ENCODE results near the gene NT5DC1. TPM values are rescaled to one million over a fixed set of nuclear protein-coding genes. Genes with fewer than 3 reads are reported as not detected.

NT5DC1 gene
- total RNA-seq, 1 experiment from 2014 or later: 63.7 TPM

DNA sequence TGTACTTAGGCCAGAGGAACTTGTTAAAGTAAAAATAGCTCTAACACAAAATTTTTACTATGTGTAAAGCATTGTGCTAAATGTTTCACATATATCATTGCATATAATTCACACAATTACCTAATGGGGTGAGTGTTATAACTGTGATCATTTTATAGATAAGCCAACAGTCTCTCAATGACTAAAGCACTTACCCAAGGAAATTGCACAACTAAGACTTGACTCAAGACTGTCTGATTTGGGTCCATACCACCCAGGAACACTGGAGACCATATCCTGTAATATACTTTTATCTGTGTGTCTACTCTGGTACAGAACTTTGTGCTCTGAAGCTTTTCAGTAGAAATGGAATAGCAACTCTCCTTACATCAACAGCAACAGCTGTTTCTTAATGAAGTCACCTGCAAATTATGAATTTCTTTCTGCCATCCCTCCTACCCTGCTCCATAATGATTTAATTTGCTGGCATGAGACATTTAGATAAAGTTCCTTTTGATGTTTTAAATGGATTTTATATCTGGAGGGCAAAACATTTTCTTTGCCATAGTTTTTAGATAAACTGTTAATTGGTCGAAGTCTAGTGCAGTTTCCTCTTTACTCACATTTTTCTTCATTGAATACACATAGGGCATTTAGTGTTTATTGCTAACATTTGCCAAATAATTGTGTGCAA lies 105.7 kb downstream of the NT5DC1 start:
- Histone ChIP-seq H3K4me3 (replicated peaks in 1 of 2; ENCODE audit: low read depth in 1 of 2, low read length in 2 of 2) (no peak overlapping the region), H3K4me1 (ENCODE audit: control insufficient read depth in 1 of 2, insufficient read depth in 2 of 2, low read length in 2 of 2) (peaks cover 9 to 10% of the 10 kb centered on the region in 2 experiments; a peak in 3 of 4 replicates), H3K27me3 (ENCODE audit: insufficient read depth, low read length) (no peaks in the 10 kb centered on the region), H3K9ac (ENCODE audit: low read length) (no peak overlapping the region), H3K36me3 (ENCODE audit: control insufficient read depth in 1 of 2, insufficient read depth in 2 of 2, low read length in 2 of 2) (no peaks in the 10 kb centered on the region), H3K9me2 (ENCODE audit: insufficient read depth) (no peaks in the 10 kb centered on the region), H2AFZ (ENCODE audit: low read depth, low read length, poor library complexity, severe bottlenecking) (no peak overlapping the region), H3K9me3 (ENCODE audit: control insufficient read depth in 1 of 2, insufficient read depth in 1 of 2, low read depth in 1 of 2, low read length in 2 of 2) (no peaks in the 10 kb centered on the region), H3K27ac (ENCODE audit: low read depth, low read length) (no peak overlapping the region), H3K4me2 (ENCODE audit: low read length) (no peak overlapping the region), H4K20me1 (ENCODE audit: insufficient read depth) (no peaks in the 10 kb centered on the region; the same call in 1 of the 2 replicates), H3K79me2 (ENCODE audit: insufficient read depth, low read length) (no peaks in the 10 kb centered on the region)
- BruUV-seq (replicated peaks): no TSS peak
- intact Hi-C loops (cut with micrococcal nuclease): no loop called here
- RAD21 ChIA-PET (ENCODE audit: low non-redundant PET in 1 of 2, low total read pairs in 2 of 2, uncharacterized antibody in 2 of 2, unreplicated experiment in 2 of 2): no interaction called here
- DNase-seq (ENCODE audit: low read depth, low spot score) (no peak), ATAC-seq (no peak)
- POLR2A ChIA-PET: no interaction called here
- CTCF ChIA-PET: interaction anchor here (2.4 kb wide), 1 partner anchor 11 kb away, joined by 12 read pairs; no protein-coding TSS in a partner anchor
- TF ChIP-seq SRF (IDR thresholded peaks at IDR 0.05; ENCODE audit: low read depth): no peak
- TF ChIP-seq EGR1 (IDR thresholded peaks at IDR 0.05; ENCODE audit: low read depth): no peak
- TF ChIP-seq TCF7L2 (IDR thresholded peaks at IDR 0.05; ENCODE audit: borderline replicate concordance, extremely low read depth, insufficient read depth, insufficient read length): no peak
- TF ChIP-seq POLR2A (IDR thresholded peaks at IDR 0.05; ENCODE audit: borderline replicate concordance, extremely low read depth, insufficient read depth, insufficient read length): no peak
- TF ChIP-seq CBX3 (IDR thresholded peaks at IDR 0.05; ENCODE audit: low read depth): no peak
- no peak for TF ChIP-seq CEBPB (IDR thresholded peaks at IDR 0.05; ENCODE audit: low read depth)
- no peak for TF ChIP-seq ZFX (IDR thresholded peaks at IDR 0.05)
- no peak for TF ChIP-seq ELF1 (IDR thresholded peaks at IDR 0.05; ENCODE audit: borderline replicate concordance, low read depth)

DNA sequence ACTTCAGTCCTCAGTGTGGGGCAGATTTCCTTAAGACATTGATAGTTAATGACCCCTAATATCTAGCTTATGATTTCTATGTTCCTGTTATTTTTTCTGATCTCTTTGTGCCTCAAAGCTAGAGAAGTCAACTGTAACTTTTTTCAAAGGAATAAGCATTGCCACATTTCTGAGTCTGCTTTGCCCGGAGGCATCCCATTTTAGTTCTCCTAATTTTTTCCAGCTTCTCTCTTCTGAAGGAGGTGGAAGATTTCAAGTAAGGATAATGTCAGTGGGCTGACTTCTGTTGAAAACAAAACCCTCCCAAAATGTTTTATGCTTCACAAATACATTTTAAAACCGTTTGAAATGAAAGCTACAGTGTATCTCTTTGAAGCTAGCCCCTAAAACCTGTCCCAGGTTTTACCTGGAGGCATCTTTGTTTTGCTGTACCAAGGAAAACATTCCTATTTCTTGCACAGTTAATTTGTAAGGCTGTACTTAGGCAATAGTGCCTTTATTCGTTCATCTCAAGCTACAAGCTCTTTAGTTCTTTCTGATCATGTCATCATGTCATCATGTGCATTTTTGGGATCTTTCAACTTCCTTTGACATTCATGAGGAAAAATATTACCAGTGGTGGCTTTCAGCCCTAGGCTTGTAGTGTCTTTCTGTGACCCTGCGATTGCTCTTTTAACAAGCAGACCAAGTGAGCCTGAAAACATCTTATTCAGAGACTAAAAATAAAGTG lies 107.6 kb downstream of the NT5DC1 start:
- POLR2A ChIA-PET: no interaction called here
- H4K20me1 ChIP-seq (ENCODE audit: insufficient read depth): no peaks in the 10 kb centered on the region; the same call in 1 of the 2 replicates
- H3K9ac ChIP-seq (ENCODE audit: low read length): no peak overlapping the region
- no peaks in the 10 kb centered on the region for H3K27me3 ChIP-seq (ENCODE audit: insufficient read depth, low read length)
- intact Hi-C loops (cut with micrococcal nuclease): no loop called here
- no TSS peak for BruUV-seq (replicated peaks)
- H2AFZ ChIP-seq (ENCODE audit: low read depth, low read length, poor library complexity, severe bottlenecking): no peak overlapping the region
- DNase-seq (ENCODE audit: low read depth, low spot score) (no peak), ATAC-seq (no peak)
- no peaks in the 10 kb centered on the region for H3K79me2 ChIP-seq (ENCODE audit: insufficient read depth, low read length)
- H3K4me1 ChIP-seq (ENCODE audit: control insufficient read depth in 1 of 2, insufficient read depth in 2 of 2, low read length in 2 of 2): peaks cover 9 to 10% of the 10 kb centered on the region in 2 experiments; a peak in 3 of 4 replicates
- H3K27ac ChIP-seq (ENCODE audit: low read depth, low read length): no peak overlapping the region
- H3K9me3 ChIP-seq (ENCODE audit: control insufficient read depth in 1 of 2, insufficient read depth in 1 of 2, low read depth in 1 of 2, low read length in 2 of 2): no peaks in the 10 kb centered on the region
- TF ChIP-seq ZNF274 (IDR thresholded peaks at IDR 0.05; ENCODE audit: low read depth, low read length) (no peak), POLR2AphosphoS5 (IDR thresholded peaks at IDR 0.05; ENCODE audit: low read depth, low read length) (no peak), EGR1 (IDR thresholded peaks at IDR 0.05; ENCODE audit: low read depth) (no peak), JUND (IDR thresholded peaks at IDR 0.05) (no peak), CEBPB (IDR thresholded peaks at IDR 0.05; ENCODE audit: low read depth) (no peak)
- TF ChIP-seq, protein P1, sequence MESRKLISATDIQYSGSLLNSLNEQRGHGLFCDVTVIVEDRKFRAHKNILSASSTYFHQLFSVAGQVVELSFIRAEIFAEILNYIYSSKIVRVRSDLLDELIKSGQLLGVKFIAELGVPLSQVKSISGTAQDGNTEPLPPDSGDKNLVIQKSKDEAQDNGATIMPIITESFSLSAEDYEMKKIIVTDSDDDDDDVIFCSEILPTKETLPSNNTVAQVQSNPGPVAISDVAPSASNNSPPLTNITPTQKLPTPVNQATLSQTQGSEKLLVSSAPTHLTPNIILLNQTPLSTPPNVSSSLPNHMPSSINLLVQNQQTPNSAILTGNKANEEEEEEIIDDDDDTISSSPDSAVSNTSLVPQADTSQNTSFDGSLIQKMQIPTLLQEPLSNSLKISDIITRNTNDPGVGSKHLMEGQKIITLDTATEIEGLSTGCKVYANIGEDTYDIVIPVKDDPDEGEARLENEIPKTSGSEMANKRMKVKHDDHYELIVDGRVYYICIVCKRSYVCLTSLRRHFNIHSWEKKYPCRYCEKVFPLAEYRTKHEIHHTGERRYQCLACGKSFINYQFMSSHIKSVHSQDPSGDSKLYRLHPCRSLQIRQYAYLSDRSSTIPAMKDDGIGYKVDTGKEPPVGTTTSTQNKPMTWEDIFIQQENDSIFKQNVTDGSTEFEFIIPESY (IDR thresholded peaks at IDR 0.05; ENCODE audit: extremely low read depth, insufficient replicate concordance, low read length): no peak
- H3K4me3 ChIP-seq (replicated peaks in 1 of 2; ENCODE audit: low read depth in 1 of 2, low read length in 2 of 2): no peak overlapping the region
- no peak overlapping the region for H3K4me2 ChIP-seq (ENCODE audit: low read length)
- RAD21 ChIA-PET (ENCODE audit: low non-redundant PET in 1 of 2, low total read pairs in 2 of 2, uncharacterized antibody in 2 of 2, unreplicated experiment in 2 of 2): no interaction called here
- CTCF ChIA-PET: interaction anchor here (1.2 to 3.1 kb wide), 2 partner anchors 8 to 10 kb away, joined by 4 to 10 read pairs; no protein-coding TSS in a partner anchor
- no peaks in the 10 kb centered on the region for H3K9me2 ChIP-seq (ENCODE audit: insufficient read depth)
- H3K36me3 ChIP-seq (ENCODE audit: control insufficient read depth in 1 of 2, insufficient read depth in 2 of 2, low read length in 2 of 2): no peaks in the 10 kb centered on the region
